ENCODE measurements around the gene BOC.

Gene BOC

GRCh38 chr3:113220721-113221120, 9.4 kb downstream of the BOC start:
- Histone ChIP-seq H3K4me1 (ENCODE audit: control insufficient read depth, low read length) (no peaks in the 10 kb centered on the region), H3K27me3 (ENCODE audit: control insufficient read depth, low read length) (no peaks in the 10 kb centered on the region)

GRCh38 chr3:113221721-113222257, 10.4 kb downstream of the BOC start:
- no peak overlapping the region for H3K4me3 ChIP-seq (ENCODE audit: low read length)
- no peaks in the 10 kb centered on the region for H4K20me1 ChIP-seq (ENCODE audit: control insufficient read depth, insufficient read depth, low read depth, low read length)
- H3K27me3 ChIP-seq (ENCODE audit: control insufficient read depth, low read length), result no peaks in the 10 kb centered on the region
- no peaks in the 10 kb centered on the region for H3K9me3 ChIP-seq (ENCODE audit: control insufficient read depth, insufficient read depth, low read length)
- no peak for TF ChIP-seq CTCF (IDR thresholded peaks at IDR 0.05; ENCODE audit: low read depth, low read length, poor library complexity, severe bottlenecking)
- TF ChIP-seq EZH2phosphoT487 (IDR thresholded peaks at IDR 0.05; ENCODE audit: borderline replicate concordance, low read length), result no peak
- no peak overlapping the region for H3K27ac ChIP-seq (ENCODE audit: low read depth, low read length)
- no peaks in the 10 kb centered on the region for H3K9me2 ChIP-seq (replicated peaks; ENCODE audit: control insufficient read depth, low read length)
- H3K4me1 ChIP-seq (ENCODE audit: control insufficient read depth, low read length), result no peaks in the 10 kb centered on the region
- no peak overlapping the region for H3K4me2 ChIP-seq (ENCODE audit: low read length)
- H3K36me3 ChIP-seq (ENCODE audit: control insufficient read depth, low read length), result no peaks in the 10 kb centered on the region
- no peaks in the 10 kb centered on the region for H3F3A ChIP-seq (ENCODE audit: control insufficient read depth, insufficient read depth)
- H3K79me2 ChIP-seq (ENCODE audit: control insufficient read depth, low read length), result no peaks in the 10 kb centered on the region

More at GRCh38 chr3:113220721-113221120, 9.4 kb downstream of the BOC start:
- no peak for TF ChIP-seq CTCF (IDR thresholded peaks at IDR 0.05; ENCODE audit: low read depth, low read length, poor library complexity, severe bottlenecking)
- H3K27ac ChIP-seq (ENCODE audit: low read depth, low read length), result no peak overlapping the region
- H3K9me2 ChIP-seq (replicated peaks; ENCODE audit: control insufficient read depth, low read length), result no peaks in the 10 kb centered on the region
- H3K9me3 ChIP-seq (ENCODE audit: control insufficient read depth, insufficient read depth, low read length), result no peaks in the 10 kb centered on the region
- no peak overlapping the region for H3K4me2 ChIP-seq (ENCODE audit: low read length)
- H3F3A ChIP-seq (ENCODE audit: control insufficient read depth, insufficient read depth), result no peaks in the 10 kb centered on the region
- no peaks in the 10 kb centered on the region for H3K79me2 ChIP-seq (ENCODE audit: control insufficient read depth, low read length)
- H4K20me1 ChIP-seq (ENCODE audit: control insufficient read depth, insufficient read depth, low read depth, low read length), result no peaks in the 10 kb centered on the region
- no peaks in the 10 kb centered on the region for H3K36me3 ChIP-seq (ENCODE audit: control insufficient read depth, low read length)
- no peak overlapping the region for H3K4me3 ChIP-seq (ENCODE audit: low read length)

- no peak overlapping the region for H3K27ac ChIP-seq (ENCODE audit: low read depth, low read length)
- no peak overlapping the region for H3K4me3 ChIP-seq (ENCODE audit: low read length)
- no peaks in the 10 kb centered on the region for H3F3A ChIP-seq (ENCODE audit: control insufficient read depth, insufficient read depth)
- no peaks in the 10 kb centered on the region for H3K9me3 ChIP-seq (ENCODE audit: control insufficient read depth, insufficient read depth, low read length)
- H3K9me2 ChIP-seq (replicated peaks; ENCODE audit: control insufficient read depth, low read length), result no peaks in the 10 kb centered on the region
- H4K20me1 ChIP-seq (ENCODE audit: control insufficient read depth, insufficient read depth, low read depth, low read length), result no peaks in the 10 kb centered on the region
- TF ChIP-seq EZH2phosphoT487 (IDR thresholded peaks at IDR 0.05; ENCODE audit: borderline replicate concordance, low read length) (no peak), CTCF (IDR thresholded peaks at IDR 0.05; ENCODE audit: low read depth, low read length, poor library complexity, severe bottlenecking) (no peak)
- H3K4me2 ChIP-seq (ENCODE audit: low read length), result no peak overlapping the region
- H3K4me1 ChIP-seq (ENCODE audit: control insufficient read depth, low read length), result no peaks in the 10 kb centered on the region
- H3K36me3 ChIP-seq (ENCODE audit: control insufficient read depth, low read length), result no peaks in the 10 kb centered on the region
- H3K79me2 ChIP-seq (ENCODE audit: control insufficient read depth, low read length), result no peaks in the 10 kb centered on the region
- no peaks in the 10 kb centered on the region for H3K27me3 ChIP-seq (ENCODE audit: control insufficient read depth, low read length)
Observed at GRCh38 chr3:113222451-113223086, 11.2 kb downstream of the BOC start.

Data from DOHH2 (cell line).